Measurements from ENCODE around the gene DNM2.

The DNM2 gene

DNA sequence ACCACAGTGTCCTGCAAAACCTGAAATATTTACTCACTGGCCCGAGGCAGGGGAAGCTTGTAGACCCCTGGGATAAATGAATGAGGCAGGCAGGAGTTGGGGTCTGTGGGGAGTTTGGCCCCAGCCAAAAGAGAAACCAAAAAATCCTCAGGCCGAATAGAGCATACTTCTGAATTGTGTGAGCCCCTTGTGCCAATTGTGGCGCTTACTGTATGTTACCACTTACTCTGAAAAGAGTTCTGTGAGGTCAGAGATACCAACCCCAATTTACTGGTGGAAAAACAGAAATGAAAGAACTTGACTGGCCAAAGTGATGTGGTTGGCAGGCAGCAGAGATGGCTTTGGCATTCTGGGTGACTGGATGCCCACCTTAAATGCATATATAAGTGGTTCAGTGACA lies 160.4 kb downstream of the DNM2 start:
- Histone ChIP-seq H3K9me3 (ENCODE audit: low read length) (no peaks in the 10 kb centered on the region), H3K4me3 (ENCODE audit: low read length) (no peak overlapping the region), H3K36me3 (ENCODE audit: insufficient read depth, low read length) (peaks cover 5% of the 10 kb centered on the region), H3K4me1 (ENCODE audit: insufficient read depth, low read length) (peaks cover 44% of the 10 kb centered on the region), H2AFZ (ENCODE audit: low read depth, low read length) (no peak overlapping the region), H3K27me3 (ENCODE audit: insufficient read depth, low read length) (no peaks in the 10 kb centered on the region)

Measured in neuron (in vitro differentiated cells).